ENCODE results near the gene MID1IP1. TPM values are rescaled to one million over a fixed set of nuclear protein-coding genes. Genes with fewer than 3 reads are reported as not detected.
A peak's percentile ranks its signal among the peaks of the same experiment; 100 is the strongest.

Gene MID1IP1
- total and polyA plus RNA-seq, 2 of the 13 experiments (the other 11 are each of a cell fraction or from before 2014, with no cell fraction given): 35.7 to 36.1 TPM

DNA sequence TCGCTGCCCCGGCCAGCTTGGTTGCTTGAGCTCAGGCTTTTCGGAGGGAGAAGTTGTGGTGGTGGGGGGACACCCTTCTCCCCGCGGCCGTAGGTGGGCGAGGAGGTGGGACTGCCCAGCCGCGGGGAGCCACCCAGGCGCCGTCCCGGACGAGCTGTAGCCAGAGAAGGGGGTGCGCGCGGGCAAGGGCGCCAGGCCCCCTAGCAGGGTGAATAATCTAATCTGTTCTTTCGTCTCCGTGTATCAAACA lies 3.1 kb downstream of the MID1IP1 start (continued):
- TF ChIP-seq IRF9 (CRISPR knock-in tag; IDR thresholded peaks at IDR 0.05; ENCODE audit: borderline replicate concordance) (no peak), TBX3 (IDR thresholded peaks at IDR 0.05; ENCODE audit: borderline replicate concordance) (no peak), ZNF512 (CRISPR knock-in tag; IDR thresholded peaks at IDR 0.05) (no peak), ZIK1 (CRISPR knock-in tag; IDR thresholded peaks at IDR 0.05; ENCODE audit: borderline replicate concordance, low read depth) (no peak), ZBTB7B (CRISPR knock-in tag; IDR thresholded peaks at IDR 0.05) (no peak), FOXC1 (CRISPR knock-in tag; IDR thresholded peaks at IDR 0.05; ENCODE audit: borderline replicate concordance) (peak; percentile 17; the same call in 1 of the 2 replicates)

DNA sequence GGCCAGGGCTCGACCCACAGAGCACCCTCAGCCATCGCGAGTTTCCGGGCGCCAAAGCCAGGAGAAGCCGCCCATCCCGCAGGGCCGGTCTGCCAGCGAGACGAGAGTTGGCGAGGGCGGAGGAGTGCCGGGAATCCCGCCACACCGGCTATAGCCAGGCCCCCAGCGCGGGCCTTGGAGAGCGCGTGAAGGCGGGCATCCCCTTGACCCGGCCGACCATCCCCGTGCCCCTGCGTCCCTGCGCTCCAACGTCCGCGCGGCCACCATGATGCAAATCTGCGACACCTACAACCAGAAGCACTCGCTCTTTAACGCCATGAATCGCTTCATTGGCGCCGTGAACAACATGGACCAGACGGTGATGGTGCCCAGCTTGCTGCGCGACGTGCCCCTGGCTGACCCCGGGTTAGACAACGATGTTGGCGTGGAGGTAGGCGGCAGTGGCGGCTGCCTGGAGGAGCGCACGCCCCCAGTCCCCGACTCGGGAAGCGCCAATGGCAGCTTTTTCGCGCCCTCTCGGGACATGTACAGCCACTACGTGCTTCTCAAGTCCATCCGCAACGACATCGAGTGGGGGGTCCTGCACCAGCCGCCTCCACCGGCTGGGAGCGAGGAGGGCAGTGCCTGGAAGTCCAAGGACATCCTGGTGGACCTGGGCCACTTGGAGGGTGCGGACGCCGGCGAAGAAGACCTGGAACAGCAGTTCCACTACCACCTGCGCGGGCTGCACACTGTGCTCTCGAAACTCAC lies 3.6 kb downstream of the MID1IP1 start:
- BruUV-seq (replicated peaks): no TSS peak
- 0 out of 2 replicates have a peak, but pooled peaks cover 2% of the 10 kb centered on the region for H4K20me1 ChIP-seq (ENCODE audit: insufficient read depth, low read length)
- ATAC-seq: peak; percentile 1
- H3K9ac ChIP-seq (ENCODE audit: insufficient read depth, low read depth, low read length): peak overlapping the region; percentile 89
- ChIA-PET POLR2A (interaction anchor here (0.9 to 2.6 kb wide), 4 partner anchors 86 to 177 kb away, joined by 3 to 7 read pairs (median 4); no protein-coding TSS in a partner anchor), CTCF (ENCODE audit: low intra/inter-chr PET ratio, low total read pairs) (no interaction called here)
- no peaks in the 10 kb centered on the region for H3K36me3 ChIP-seq (replicated peaks in 1 of 2; ENCODE audit: control insufficient read depth in 1 of 2, insufficient read depth in 2 of 2, low read length in 2 of 2)
- peaks cover 32% of the 10 kb centered on the region for H3K79me2 ChIP-seq (ENCODE audit: insufficient read depth, low read length)
- no peak overlapping the region for H2AFZ ChIP-seq (ENCODE audit: low read length)
- peak overlapping the region; percentile 75 for H3K4me2 ChIP-seq (ENCODE audit: low read depth, low read length)
- H3K27ac ChIP-seq (ENCODE audit: extremely low read length, insufficient read depth, low read length): peak overlapping the region; percentile 95
- in situ Hi-C loops (cut with HindIII; ENCODE audit: extremely low pct_ligation_motif_present, low pct_unique_long_range_greater_than_20kb) (loop anchor here (25.0 kb wide), 1 partner anchor 182 kb away; no protein-coding TSS in a partner anchor), intact Hi-C loops (cut with micrococcal nuclease; ENCODE audit: unreplicated experiment) (loop anchor here (2.0 to 5.0 kb wide), 2 partner anchors 86 to 458 kb away; no protein-coding TSS in a partner anchor)
- no peak for DNase-seq (ENCODE audit: low spot score)
- H3K27me3 ChIP-seq (ENCODE audit: control insufficient read depth in 1 of 2, insufficient read depth in 2 of 2, low read length in 2 of 2): no peaks in the 10 kb centered on the region; a peak in 1 of 5 replicates
- peaks cover 38% of the 10 kb centered on the region for H3K4me1 ChIP-seq (ENCODE audit: insufficient read depth, low read length)
- peak overlapping the region; percentile 57 to 87 (median 84); a peak in 5 of 6 replicates for H3K4me3 ChIP-seq (replicated peaks in 1 of 3; ENCODE audit: insufficient read depth in 1 of 3, low read depth in 2 of 3, low read length in 3 of 3)
- no CpG with 5 or more reads among the region's 66 CpGs for WGBS (ENCODE audit: low lambda C conversion rate)
- no peaks in the 10 kb centered on the region for H3K9me3 ChIP-seq (ENCODE audit: low read length)
- no peak for FAIRE-seq
- TF ChIP-seq ATAD3A (CRISPR knock-in tag; IDR thresholded peaks at IDR 0.05): no peak
- no peak for TF ChIP-seq HNF1A (IDR thresholded peaks at IDR 0.05; ENCODE audit: low read depth)
- TF ChIP-seq HNF1A (CRISPR knock-in tag; IDR thresholded peaks at IDR 0.05; ENCODE audit: borderline replicate concordance): 0 out of 2 replicates have a peak, but pooled peaks have one; percentile 2
- no peak for TF ChIP-seq ZNF253 (CRISPR knock-in tag; IDR thresholded peaks at IDR 0.05; ENCODE audit: borderline replicate concordance)
- TF ChIP-seq SUZ12 (IDR thresholded peaks at IDR 0.05; ENCODE audit: low read depth, low read length): no peak
- no peak for TF ChIP-seq ZNF33A (CRISPR knock-in tag; IDR thresholded peaks at IDR 0.05; ENCODE audit: borderline replicate concordance)
- no peak for TF ChIP-seq ZFP62 (CRISPR knock-in tag; IDR thresholded peaks at IDR 0.05)
- TF ChIP-seq, protein P1, sequence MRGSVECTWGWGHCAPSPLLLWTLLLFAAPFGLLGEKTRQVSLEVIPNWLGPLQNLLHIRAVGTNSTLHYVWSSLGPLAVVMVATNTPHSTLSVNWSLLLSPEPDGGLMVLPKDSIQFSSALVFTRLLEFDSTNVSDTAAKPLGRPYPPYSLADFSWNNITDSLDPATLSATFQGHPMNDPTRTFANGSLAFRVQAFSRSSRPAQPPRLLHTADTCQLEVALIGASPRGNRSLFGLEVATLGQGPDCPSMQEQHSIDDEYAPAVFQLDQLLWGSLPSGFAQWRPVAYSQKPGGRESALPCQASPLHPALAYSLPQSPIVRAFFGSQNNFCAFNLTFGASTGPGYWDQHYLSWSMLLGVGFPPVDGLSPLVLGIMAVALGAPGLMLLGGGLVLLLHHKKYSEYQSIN (CRISPR knock-in tag; IDR thresholded peaks at IDR 0.05; ENCODE audit: borderline replicate concordance): no peak
